Stomach (tissue), 9 donors: Measurements from ENCODE around the gene TMEM8B. TPM values are rescaled to one million over a fixed set of nuclear protein-coding genes. Genes with fewer than 3 reads are reported as not detected.

Experiments
- DNase-seq, 2 donors: peaks; one replicate each; pipeline versions ENCODE4 v3.0.0 to v3.0.0-alpha.2; 2013 to 2019
- H3K27ac ChIP-seq, 5 donors: fragments of 200-600 bp in 4 of 5; sonication (generic) in 4 of 5; one replicate each; pipeline ENCODE4 v1.5.1; 2013 to 2019; ENCODE audit warnings: mild to moderate bottlenecking in 1 of 5, moderate library complexity in 1 of 5
- H3K27me3 ChIP-seq, 3 donors: fragments of 200-600 bp; sonication (generic); one replicate each; pipeline ENCODE4 v1.5.1; 2017 to 2019; ENCODE audit warnings: mixed run types in 1 of 3
- H3K36me3 ChIP-seq, 4 donors: fragments of 200-600 bp; sonication (generic); 1 replicate in 3 of 4; 2 replicates in 1 of 4; pipeline ENCODE4 v1.5.1; 2016 to 2019
- H3K4me1 ChIP-seq, 4 donors: fragments of 200-600 bp; sonication (generic); one replicate each; pipeline ENCODE4 v1.5.1; 2016 to 2019
- H3K4me3 ChIP-seq, 4 donors: fragments of 200-600 bp; sonication (generic) in 3 of 4; one replicate each; pipeline ENCODE4 v1.5.1; 2016 to 2019; ENCODE audit warnings: mild to moderate bottlenecking in 1 of 4
- H3K9me3 ChIP-seq, 4 donors: fragments of 200-600 bp; sonication (generic); one replicate each; pipeline ENCODE4 v1.5.1; 2016 to 2019
- EP300 ChIP-seq: sonication (generic); formaldehyde crosslinking; IDR thresholded peaks from one replicate; pipeline ENCODE4 v1.6.1; 2017; ENCODE audit warnings: antibody characterized with exemption
- POLR2A ChIP-seq, 4 donors: fragments of 450-650 bp; IDR thresholded peaks; one replicate each; pipeline ENCODE4 v1.6.1; 2016; ENCODE audit warnings: antibody characterized with exemption in 4 of 4, control low read depth in 2 of 4, mild to moderate bottlenecking in 1 of 4, moderate library complexity in 1 of 4
- POLR2AphosphoS5 ChIP-seq, 3 donors: sonication (generic); formaldehyde crosslinking; IDR thresholded peaks; one replicate each; pipeline ENCODE4 v1.6.1; 2016; ENCODE audit warnings: antibody characterized with exemption in 3 of 3
- WGBS, 5 donors: extraction: QIAGEN DNeasy Blood & Tissue Kit in 3 of 5; methylation state at CpG; one replicate each; pipeline versions ENCODE4 v1.1.5 to v1.1.7; 2013 to 2018; 5-methylcytosine and 5-hydroxymethylcytosine counted together
- intact Hi-C: fragments of 100-400 bp; cut with DNase I; formaldehyde crosslinking; loops from one replicate; pipeline ENCODE4 v1.15.1; 2023; ENCODE audit warnings: low total_unique reads
- polyA plus RNA-seq, 3 donors: library from polyadenylated mRNA; stranded (reverse); fragments of 200-250 nt; gene quantifications; one replicate each; pipeline ENCODE4 v1.2.3, GENCODE V29; 2013
- total RNA-seq, 5 donors: library from RNA; depleted of rRNA; stranded (reverse); fragments of >200 nt; gene quantifications; one replicate each; pipeline versions ENCODE4 v1.1.0 to v1.2.3, GENCODE V29; 2014 to 2016
- TF ChIP-seq, protein P1 (sequence below), 7 experiments: fragments of 450-650 bp in 4 of 7; fragments of 200-600 bp in 3 of 7; sonication (generic) in 3 of 7; IDR thresholded peaks; one replicate each; pipeline ENCODE4 v1.5.1; 2016 to 2019; ENCODE audit warnings: antibody characterized with exemption in 7 of 7, control low read depth in 2 of 7, mild to moderate bottlenecking in 1 of 7
- donor health status: healthy with polysubstance abuse.
- donor health status: Bipolar disorder and iron deficiency.
- donor health status: healthy.

The TMEM8B gene
- total and polyA plus RNA-seq, 8 donors: 4.6 to 81.4 (median 8.1) TPM

DNA sequence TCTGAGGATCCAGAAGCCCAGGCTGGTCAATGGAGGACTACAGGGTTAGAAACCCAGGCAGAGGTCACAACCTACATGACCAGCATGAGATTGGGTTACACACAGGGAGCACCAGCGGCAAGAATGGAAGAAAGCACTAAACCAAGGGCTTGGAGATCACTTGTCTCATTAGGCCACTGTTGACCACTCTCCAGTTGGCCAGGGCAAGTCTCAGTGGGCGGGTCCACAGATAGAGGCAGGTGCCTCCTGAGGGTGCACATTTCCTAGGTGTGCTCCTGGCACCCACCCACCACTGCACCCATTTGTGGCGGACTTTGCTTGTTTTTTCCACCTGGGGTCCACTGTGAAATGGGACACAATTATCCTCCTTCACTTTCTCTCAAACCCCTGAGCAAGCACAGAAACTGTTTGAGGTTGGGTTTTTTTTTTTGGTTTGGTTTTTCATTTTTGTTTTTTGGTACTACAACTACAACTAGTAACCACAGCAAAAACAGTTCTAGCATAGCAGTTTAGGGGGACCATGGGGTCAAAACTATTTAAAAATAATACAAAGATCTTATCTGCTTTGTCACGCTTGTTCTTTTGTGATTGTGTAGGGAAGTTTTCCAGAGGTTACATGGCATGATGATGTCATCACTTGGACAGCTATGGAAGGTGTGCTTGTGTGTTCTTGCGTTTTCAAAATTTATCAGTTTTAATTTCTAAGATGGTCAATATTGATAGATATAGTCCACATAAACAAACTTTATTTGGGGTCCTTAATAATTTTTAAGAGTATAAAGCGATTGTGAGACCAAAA is 31.5 kb upstream of the TMEM8B start:
- intact Hi-C loops: no loop called here
- TF ChIP-seq EP300 (no peak), POLR2A (IDR thresholded peaks at IDR 0.05) (no peak), POLR2AphosphoS5 (IDR thresholded peaks at IDR 0.05) (no peak)
- TF ChIP-seq, protein P1, sequence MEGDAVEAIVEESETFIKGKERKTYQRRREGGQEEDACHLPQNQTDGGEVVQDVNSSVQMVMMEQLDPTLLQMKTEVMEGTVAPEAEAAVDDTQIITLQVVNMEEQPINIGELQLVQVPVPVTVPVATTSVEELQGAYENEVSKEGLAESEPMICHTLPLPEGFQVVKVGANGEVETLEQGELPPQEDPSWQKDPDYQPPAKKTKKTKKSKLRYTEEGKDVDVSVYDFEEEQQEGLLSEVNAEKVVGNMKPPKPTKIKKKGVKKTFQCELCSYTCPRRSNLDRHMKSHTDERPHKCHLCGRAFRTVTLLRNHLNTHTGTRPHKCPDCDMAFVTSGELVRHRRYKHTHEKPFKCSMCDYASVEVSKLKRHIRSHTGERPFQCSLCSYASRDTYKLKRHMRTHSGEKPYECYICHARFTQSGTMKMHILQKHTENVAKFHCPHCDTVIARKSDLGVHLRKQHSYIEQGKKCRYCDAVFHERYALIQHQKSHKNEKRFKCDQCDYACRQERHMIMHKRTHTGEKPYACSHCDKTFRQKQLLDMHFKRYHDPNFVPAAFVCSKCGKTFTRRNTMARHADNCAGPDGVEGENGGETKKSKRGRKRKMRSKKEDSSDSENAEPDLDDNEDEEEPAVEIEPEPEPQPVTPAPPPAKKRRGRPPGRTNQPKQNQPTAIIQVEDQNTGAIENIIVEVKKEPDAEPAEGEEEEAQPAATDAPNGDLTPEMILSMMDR (IDR thresholded peaks at IDR 0.05): no peak
- H3K27me3 ChIP-seq: no peaks in the 10 kb centered on the region
- DNase-seq: no peak
- no peak overlapping the region for H3K4me3 ChIP-seq
- peaks cover 14 to 53% (median 26%) of the 10 kb centered on the region in 4 donors for H3K4me1 ChIP-seq
- H3K9me3 ChIP-seq: no peaks in the 10 kb centered on the region
- H3K36me3 ChIP-seq: peaks cover 5 to 36% (median 32%) of the 10 kb centered on the region in 4 donors
- H3K27ac ChIP-seq: no peak overlapping the region
- 71 to 82% (median 75%) methylated on average over 6 of the region's 6 CpGs for WGBS, 5 donors

DNA sequence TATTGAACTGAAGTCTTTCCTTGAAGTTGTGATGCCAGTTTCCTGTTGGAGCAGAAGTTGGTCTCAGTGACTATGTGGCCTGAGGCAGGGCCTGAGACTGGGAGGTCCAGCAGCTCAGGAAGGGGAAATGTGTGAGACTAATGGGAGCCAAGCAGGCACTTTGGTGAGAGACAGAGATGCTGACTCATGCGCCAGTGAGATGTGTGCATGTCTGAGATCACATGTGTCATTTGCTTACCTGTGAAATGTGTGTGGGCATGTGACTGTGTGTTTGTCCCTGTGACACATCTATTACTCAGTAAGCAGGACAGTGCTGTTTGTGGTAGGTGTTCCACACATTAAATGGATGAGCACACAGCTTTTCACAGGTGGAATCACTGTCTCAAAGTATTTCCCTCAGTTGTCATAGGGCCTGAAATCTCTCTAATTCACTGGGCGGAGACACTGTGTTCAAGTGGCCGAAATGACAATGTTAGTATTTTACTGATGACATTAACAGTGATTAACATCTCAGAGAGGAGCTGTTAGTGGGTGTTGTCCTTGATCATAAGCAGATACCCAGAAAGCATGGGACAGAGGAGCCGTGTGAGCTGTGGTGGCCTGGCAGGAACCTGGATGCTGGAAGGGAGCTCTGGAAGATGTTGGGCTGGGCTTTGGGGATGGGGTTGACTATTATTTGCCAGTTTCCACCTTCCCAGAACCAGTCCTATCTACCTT is 30.2 kb upstream of the TMEM8B start:
- Histone ChIP-seq H3K36me3 (peaks cover 5 to 46% (median 42%) of the 10 kb centered on the region in 4 donors), H3K9me3 (no peaks in the 10 kb centered on the region), H3K27me3 (no peaks in the 10 kb centered on the region), H3K4me3 (no peak overlapping the region), H3K27ac (no peak overlapping the region), H3K4me1 (peaks cover 2 to 40% (median 15%) of the 10 kb centered on the region in 4 donors)
- 87 to 92% (median 90%) methylated on average over 4 of the region's 4 CpGs for WGBS, 5 donors
- intact Hi-C loops: no loop called here
- DNase-seq: no peak
- TF ChIP-seq POLR2AphosphoS5 (IDR thresholded peaks at IDR 0.05) (no peak), POLR2A (IDR thresholded peaks at IDR 0.05) (no peak), EP300 (no peak)
- TF ChIP-seq, protein P1 (IDR thresholded peaks at IDR 0.05): no peak

DNA sequence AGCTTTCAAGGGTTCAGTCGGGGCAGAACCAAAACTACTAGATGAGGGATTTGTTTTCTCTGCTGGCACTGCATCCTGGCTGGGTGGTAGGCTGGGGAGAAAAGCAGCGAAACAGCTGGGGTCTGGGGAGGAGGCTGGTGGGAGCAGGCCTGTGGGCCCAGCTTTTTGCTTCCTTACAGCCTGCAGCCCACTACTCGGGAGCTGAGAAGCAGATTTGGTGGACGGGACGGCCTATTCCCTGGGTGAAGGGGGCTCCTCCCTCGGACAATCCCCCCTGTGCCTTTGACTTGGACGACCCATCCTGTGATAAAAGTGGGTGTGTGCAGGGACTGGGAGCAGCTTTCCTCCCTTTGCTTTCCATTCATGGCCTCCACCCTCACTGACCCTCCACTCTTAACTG is 28.5 kb upstream of the TMEM8B start:
- peaks cover 5 to 60% (median 55%) of the 10 kb centered on the region in 4 donors for H3K36me3 ChIP-seq
- no peak overlapping the region for H3K4me3 ChIP-seq
- no peaks in the 10 kb centered on the region for H3K27me3 ChIP-seq
- no peak overlapping the region for H3K27ac ChIP-seq
- intact Hi-C loops: loop anchor here (10.0 kb wide), 1 partner anchor 64 kb away; no protein-coding TSS in a partner anchor
- peaks cover 0 to 22% (median 3%) of the 10 kb centered on the region in 4 donors for H3K4me1 ChIP-seq
- 85 to 87% (median 87%) methylated on average over 7 of the region's 7 CpGs for WGBS, 5 donors
- DNase-seq: no peak
- no peak for TF ChIP-seq POLR2A (IDR thresholded peaks at IDR 0.05)
- TF ChIP-seq, protein P1 (IDR thresholded peaks at IDR 0.05): no peak
- H3K9me3 ChIP-seq: no peaks in the 10 kb centered on the region

DNA sequence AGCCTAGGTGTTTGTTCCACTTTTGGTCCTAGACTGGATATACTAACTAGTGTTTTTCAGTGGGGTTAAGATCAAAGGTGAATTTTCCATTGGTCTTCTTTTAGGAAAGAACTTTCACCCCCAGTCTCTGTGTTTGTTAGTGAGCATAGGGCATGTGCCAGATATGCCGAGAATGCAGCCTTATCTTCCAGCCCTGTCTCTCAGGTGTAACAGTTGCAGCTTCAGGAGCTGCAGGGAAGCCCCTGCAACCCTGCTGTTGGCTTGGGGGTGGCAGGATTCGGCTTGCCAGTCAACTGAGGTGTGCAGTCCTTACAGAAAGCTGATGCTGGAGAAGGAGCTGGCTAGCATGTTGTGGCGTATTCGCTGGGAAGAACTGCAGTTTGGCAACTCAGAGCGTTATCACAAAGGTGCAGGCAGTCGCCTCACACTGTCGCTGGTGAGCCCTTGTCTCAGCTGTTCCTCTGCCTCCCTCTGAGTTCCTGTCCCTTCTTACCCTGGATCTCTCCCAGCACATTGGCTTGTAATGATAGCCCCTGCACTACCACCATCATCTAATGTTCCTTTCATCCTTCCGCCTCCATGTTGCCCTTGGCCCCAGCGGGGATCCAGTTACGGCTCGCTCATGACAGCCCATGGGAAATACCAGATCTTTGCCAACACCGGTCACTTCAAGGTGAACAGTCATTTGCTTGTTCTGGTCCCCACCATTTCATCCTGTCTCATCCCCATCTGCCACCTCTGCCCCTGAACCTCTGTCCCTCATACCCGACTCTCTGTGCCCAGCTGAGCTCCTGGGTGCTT is 27.5 kb upstream of the TMEM8B start:
- TF ChIP-seq POLR2AphosphoS5 (IDR thresholded peaks at IDR 0.05) (no peak), EP300 (no peak), POLR2A (IDR thresholded peaks at IDR 0.05) (no peak)
- TF ChIP-seq, protein P1 (IDR thresholded peaks at IDR 0.05): no peak
- no peaks in the 10 kb centered on the region for H3K9me3 ChIP-seq
- DNase-seq: no peak
- H3K27me3 ChIP-seq: no peaks in the 10 kb centered on the region
- intact Hi-C loops: loop anchor here (10.0 kb wide), 1 partner anchor 63 kb away; no protein-coding TSS in a partner anchor
- no peak overlapping the region for H3K27ac ChIP-seq
- no peak overlapping the region for H3K4me3 ChIP-seq
- H3K4me1 ChIP-seq: peaks cover 0 to 17% (median 0%) of the 10 kb centered on the region in 4 donors
- H3K36me3 ChIP-seq: peaks cover 13 to 70% (median 65%) of the 10 kb centered on the region in 4 donors
- 87 to 93% (median 92%) methylated on average over 9 to 13 of the region's 13 CpGs for WGBS, 5 donors
